Fibroblast of skin of left quadriceps (primary cell): Measurements from ENCODE around the gene ROMO1.

ENCODE experiments used
- DNase-seq, 2 experiments: peaks; one replicate each; pipeline ENCODE4 v3.0.0-alpha.2; 2013; ENCODE audit warnings: low read depth in 2 of 2

Gene ROMO1

GRCh38 chr20:35699127-35699956, at the start of gene ROMO1, which contains the start of gene NFS1:
ROMO1 (plus strand) TSS chr20:35699405; CDS start chr20:35699633, 228 bp downstream.
NFS1 (minus strand) TSS chr20:35699352; CDS start chr20:35699288, 64 bp downstream.
- DNase-seq: peak; percentile 45 to 54

- DNase-seq: no peak
Measured at GRCh38 chr20:35650632-35651031, 48.6 kb upstream of the ROMO1 start.

GRCh38 chr20:35651958-35652357, 47.2 kb upstream of the ROMO1 start:
- no peak for DNase-seq

- no peak for DNase-seq
Measured at GRCh38 chr20:35652641-35653429, 46.4 kb upstream of the ROMO1 start.

- no peak for DNase-seq
Measured at GRCh38 chr20:35653430-35653734, 45.8 kb upstream of the ROMO1 start.

- DNase-seq: no peak
Measured at GRCh38 chr20:35653893-35654292, 45.3 kb upstream of the ROMO1 start.

GRCh38 chr20:35654415-35654814, 44.8 kb upstream of the ROMO1 start:
- DNase-seq: no peak

GRCh38 chr20:35657271-35657670, 41.9 kb upstream of the ROMO1 start:
- no peak for DNase-seq

GRCh38 chr20:35660122-35660937, 38.9 kb upstream of the ROMO1 start:
- no peak for DNase-seq

- no peak for DNase-seq
Measured at GRCh38 chr20:35661053-35661452, 38.2 kb upstream of the ROMO1 start.

- no peak for DNase-seq
Measured at GRCh38 chr20:35661908-35662307, 37.3 kb upstream of the ROMO1 start.

GRCh38 chr20:35662551-35662950, 36.7 kb upstream of the ROMO1 start:
- no peak for DNase-seq

GRCh38 chr20:35663516-35664465, 35.4 kb upstream of the ROMO1 start:
- no peak for DNase-seq

GRCh38 chr20:35664466-35665206, 34.6 kb upstream of the ROMO1 start, which contains the start of the genes CPNE1 and RBM12:
CPNE1 (minus strand) TSS chr20:35664900; CDS start chr20:35632923, 31,977 bp downstream.
RBM12 (minus strand) TSS chr20:35664900; CDS start chr20:35655322, 9,578 bp downstream.
- peak; percentile 73 to 75 for DNase-seq

- DNase-seq: no peak
Measured at GRCh38 chr20:35665949-35666288, 33.3 kb upstream of the ROMO1 start.

- DNase-seq: no peak
Measured at GRCh38 chr20:35669221-35669620, 30.0 kb upstream of the ROMO1 start.

GRCh38 chr20:35669681-35670080, 29.5 kb upstream of the ROMO1 start:
- DNase-seq: no peak

GRCh38 chr20:35673884-35674283, 25.3 kb upstream of the ROMO1 start:
- DNase-seq: no peak

GRCh38 chr20:35674921-35675320, 24.3 kb upstream of the ROMO1 start:
- no peak for DNase-seq
